ENCODE measurements around the gene GPR135.

GPR135 gene

DNA sequence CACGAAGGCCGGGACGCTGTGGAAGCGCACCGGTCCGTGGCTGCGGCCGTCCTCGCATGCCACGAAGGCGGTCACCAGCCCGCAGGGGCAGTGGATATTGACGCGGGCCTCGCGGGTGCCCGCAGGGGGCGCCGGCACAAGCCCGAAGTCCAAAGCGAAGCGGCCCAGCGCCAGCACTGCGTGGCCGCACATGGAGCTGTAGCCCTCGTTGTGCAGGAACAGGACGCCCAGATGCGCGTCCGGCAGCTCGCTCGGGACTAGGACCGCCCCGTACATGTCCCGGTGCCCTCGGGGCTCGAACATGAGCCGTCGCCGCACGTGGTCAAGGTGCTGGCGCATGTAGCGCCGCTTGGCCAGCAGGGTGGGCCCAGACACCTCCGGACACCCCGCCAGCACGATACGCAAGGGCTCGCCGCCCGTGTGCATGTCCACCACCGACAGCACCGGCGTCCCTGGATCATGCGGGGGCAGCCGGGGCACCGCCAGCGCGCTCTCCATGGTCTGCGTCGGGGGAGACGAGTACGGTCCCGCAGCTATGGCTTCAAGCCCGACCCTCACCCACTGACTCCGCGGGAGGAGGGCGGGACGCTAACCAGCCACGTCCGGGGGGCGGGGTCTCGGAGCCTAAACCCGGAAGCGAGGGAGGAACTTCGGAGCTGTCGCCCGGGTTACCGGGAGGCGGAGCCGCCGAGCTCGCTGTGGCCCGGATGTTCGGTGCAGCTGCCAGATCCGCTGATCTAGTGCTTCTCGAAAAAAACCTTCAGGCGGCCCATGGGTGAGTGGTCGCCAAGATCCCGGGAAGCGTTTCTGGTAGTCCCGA is 18.8 kb upstream of the GPR135 start, which contains the start of the genes JKAMP and L3HYPDH:
TSS of gene JKAMP (plus strand) at position 699 of the 820 bp plus-strand sequence. CDS start at position 772, 73 bp downstream.
TSS of gene L3HYPDH (minus strand) at position 590 of the 820 bp plus-strand sequence. CDS start at position 498, 92 bp downstream.
- in situ Hi-C loops (cut with HindIII; ENCODE audit: low sequenced_read_pairs): no loop called here
- TF ChIP-seq, protein P1, sequence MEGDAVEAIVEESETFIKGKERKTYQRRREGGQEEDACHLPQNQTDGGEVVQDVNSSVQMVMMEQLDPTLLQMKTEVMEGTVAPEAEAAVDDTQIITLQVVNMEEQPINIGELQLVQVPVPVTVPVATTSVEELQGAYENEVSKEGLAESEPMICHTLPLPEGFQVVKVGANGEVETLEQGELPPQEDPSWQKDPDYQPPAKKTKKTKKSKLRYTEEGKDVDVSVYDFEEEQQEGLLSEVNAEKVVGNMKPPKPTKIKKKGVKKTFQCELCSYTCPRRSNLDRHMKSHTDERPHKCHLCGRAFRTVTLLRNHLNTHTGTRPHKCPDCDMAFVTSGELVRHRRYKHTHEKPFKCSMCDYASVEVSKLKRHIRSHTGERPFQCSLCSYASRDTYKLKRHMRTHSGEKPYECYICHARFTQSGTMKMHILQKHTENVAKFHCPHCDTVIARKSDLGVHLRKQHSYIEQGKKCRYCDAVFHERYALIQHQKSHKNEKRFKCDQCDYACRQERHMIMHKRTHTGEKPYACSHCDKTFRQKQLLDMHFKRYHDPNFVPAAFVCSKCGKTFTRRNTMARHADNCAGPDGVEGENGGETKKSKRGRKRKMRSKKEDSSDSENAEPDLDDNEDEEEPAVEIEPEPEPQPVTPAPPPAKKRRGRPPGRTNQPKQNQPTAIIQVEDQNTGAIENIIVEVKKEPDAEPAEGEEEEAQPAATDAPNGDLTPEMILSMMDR (IDR thresholded peaks at IDR 0.05; ENCODE audit: low read depth, low read length, missing control alignments): peak; percentile 64
- peak within 1 kb of the TSS; percentile 78 for H3K4me3 ChIP-seq (ENCODE audit: low read depth, low read length)
- peak; percentile 89 for DNase-seq (ENCODE audit: low read depth)

DNA sequence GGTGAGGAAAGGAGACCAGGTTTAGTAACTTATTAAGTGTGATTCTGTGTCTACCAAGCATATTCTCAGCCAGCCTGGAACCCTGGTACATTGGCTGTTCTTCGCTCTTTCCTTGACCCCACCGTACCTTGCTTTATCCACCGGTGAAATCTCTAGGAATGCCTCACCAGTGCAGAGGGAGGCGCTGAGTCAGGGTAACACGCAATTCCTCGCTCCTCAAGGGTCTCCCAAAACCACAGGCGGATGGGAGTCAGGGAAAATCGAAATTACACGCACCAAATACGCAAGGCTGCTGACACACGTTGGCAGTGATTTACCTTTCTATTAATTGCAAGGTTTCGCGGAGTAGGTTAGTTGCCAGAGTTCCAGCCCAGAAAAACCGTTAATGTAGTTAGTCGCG is 18.2 kb upstream of the GPR135 start:
- TF ChIP-seq, protein P1 (IDR thresholded peaks at IDR 0.05; ENCODE audit: low read depth, low read length, missing control alignments): no peak
- peak overlapping the region; percentile 78 for H3K4me3 ChIP-seq (ENCODE audit: low read depth, low read length)
- DNase-seq (ENCODE audit: low read depth): peak; percentile 52
- in situ Hi-C loops (cut with HindIII; ENCODE audit: low sequenced_read_pairs): no loop called here

DNA sequence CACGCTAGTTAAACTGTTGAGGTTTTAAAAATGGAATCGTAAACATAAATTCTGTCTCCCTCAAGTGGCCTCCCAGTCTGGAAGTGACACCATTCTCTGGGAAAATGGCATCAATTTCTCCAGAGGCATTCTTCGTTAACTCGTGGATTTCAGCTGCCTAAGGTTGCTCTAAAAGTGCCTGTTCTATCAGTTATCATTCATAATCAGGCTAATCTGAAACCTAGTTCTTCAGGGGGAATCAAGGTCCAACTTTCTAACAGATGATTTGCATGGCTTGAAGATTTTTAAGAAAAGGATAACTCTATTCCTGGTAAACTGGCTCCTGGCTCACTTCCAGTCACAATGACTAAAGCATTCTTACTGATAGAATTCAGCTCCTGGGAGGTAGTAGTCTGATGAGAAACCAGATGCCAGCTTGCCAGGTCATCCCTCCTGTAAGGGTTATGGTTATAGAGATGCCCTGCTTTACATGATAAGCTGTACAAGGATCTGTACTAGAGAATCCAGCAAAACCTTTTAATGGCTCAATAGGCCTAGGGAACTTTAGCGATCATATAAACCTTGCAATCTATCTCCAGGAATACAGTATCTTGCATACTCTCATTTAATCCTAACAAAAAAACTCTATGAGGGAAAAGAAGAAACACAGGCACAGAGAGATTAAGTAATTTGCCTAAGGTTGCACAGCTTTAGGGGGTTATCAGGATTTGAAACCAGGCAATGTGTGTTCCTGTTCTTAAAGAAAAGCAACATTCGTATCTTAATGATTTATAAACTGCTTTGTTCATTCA is 17.6 kb upstream of the GPR135 start:
- DNase-seq (ENCODE audit: low read depth): peak; percentile 76
- peak overlapping the region; percentile 78 for H3K4me3 ChIP-seq (ENCODE audit: low read depth, low read length)
- in situ Hi-C loops (cut with HindIII; ENCODE audit: low sequenced_read_pairs): no loop called here
- TF ChIP-seq, protein P1 (IDR thresholded peaks at IDR 0.05; ENCODE audit: low read depth, low read length, missing control alignments): no peak

DNA sequence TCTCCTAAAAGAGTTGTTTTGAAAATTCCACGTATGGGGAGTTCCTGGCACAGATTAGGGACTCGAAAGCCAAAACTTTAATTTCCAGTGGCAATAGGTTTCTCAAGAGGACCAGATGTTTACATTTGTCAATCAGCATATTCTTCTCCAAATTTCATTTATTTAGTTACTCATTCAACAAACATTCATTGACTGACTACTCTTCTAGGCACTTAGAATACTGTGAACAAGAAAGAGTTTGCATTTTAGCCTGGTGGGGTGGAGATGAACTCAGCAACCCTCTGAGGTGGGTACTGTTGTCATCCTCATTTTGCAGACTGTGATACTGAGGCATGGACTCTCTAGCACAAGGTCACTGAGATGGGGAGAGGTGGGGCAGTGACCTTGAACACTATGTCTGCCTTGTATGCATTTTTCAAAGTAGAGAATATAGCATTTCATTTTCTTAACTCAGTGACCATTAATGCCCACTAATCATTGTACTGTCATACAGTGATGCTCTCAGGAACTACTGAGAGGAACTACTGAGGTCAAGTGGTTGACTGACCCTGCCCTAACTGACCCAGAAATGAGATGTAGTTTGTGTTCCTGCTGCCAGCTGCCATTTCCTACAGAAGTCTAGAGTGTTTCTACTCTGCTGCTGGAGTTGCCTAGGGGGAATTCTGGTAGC is 16.8 kb upstream of the GPR135 start:
- H3K4me3 ChIP-seq (ENCODE audit: low read depth, low read length): peak overlapping the region; percentile 78
- in situ Hi-C loops (cut with HindIII; ENCODE audit: low sequenced_read_pairs): no loop called here
- no peak for DNase-seq (ENCODE audit: low read depth)
- TF ChIP-seq, protein P1 (IDR thresholded peaks at IDR 0.05; ENCODE audit: low read depth, low read length, missing control alignments): no peak

DNA sequence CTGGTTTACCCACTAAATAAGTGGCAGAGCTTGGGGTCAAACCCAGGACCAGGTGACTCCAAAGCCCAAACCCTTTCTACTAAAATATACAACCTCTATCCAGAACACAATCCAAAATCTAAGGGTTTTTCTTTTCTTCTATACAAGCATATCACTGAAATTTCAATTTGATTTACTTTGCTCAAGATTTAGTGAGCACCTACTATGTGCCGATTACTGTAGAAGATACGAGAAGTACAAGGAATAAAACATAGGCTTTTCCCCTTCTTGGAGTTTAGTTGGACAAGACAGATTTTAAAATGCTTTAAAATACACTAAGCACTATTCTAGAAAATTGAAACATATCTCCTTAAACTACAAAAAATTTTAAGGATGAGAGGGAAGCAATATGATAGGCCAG is 16.2 kb upstream of the GPR135 start:
- in situ Hi-C loops (cut with HindIII; ENCODE audit: low sequenced_read_pairs): no loop called here
- peak overlapping the region; percentile 78 for H3K4me3 ChIP-seq (ENCODE audit: low read depth, low read length)
- DNase-seq (ENCODE audit: low read depth): no peak
- TF ChIP-seq, protein P1 (IDR thresholded peaks at IDR 0.05; ENCODE audit: low read depth, low read length, missing control alignments): no peak

DNA sequence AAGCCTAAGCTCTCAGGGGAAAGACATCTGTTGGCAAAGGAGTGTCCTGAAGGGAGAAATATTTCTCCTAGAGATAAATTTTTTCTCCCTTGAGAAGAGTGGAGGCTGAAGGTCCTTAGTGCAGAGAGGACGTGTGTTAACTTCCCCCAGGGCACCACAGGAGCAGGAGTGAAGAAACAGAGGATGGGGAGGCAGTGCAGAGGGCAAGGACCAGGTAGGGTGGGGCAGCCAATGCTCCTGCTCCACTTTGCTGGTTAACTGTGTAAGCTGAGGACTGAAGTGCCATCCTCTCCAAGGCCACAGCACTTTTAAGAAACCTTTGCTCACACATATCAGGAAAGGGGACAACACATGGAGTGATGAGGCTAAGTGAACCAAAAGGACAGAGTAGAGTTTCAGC is 15.0 kb upstream of the GPR135 start:
- DNase-seq (ENCODE audit: low read depth): no peak
- in situ Hi-C loops (cut with HindIII; ENCODE audit: low sequenced_read_pairs): no loop called here
- TF ChIP-seq, protein P1 (IDR thresholded peaks at IDR 0.05; ENCODE audit: low read depth, low read length, missing control alignments): no peak
- no peak overlapping the region for H3K4me3 ChIP-seq (ENCODE audit: low read depth, low read length)
